ENCODE data around the gene PLCB1.
"Not testable (repeated sequence)": the region's sequence is repeated elsewhere in the genome, so short reads cannot be mapped to it uniquely, and the experiment has no call there.

PLCB1 gene

GRCh38 chr20:8406391-8406790 lies 274.3 kb downstream of the PLCB1 start:
- no peak for DNase-seq (ENCODE audit: low read depth)

- no peak for DNase-seq (ENCODE audit: low read depth)
These were observed 276.7 kb downstream of the PLCB1 start for GRCh38 chr20:8408587-8409307.

- no peak for DNase-seq (ENCODE audit: low read depth)
These were observed 281.6 kb downstream of the PLCB1 start for GRCh38 chr20:8413691-8414090.

- no peak for DNase-seq (ENCODE audit: low read depth)
These were observed 282.7 kb downstream of the PLCB1 start for GRCh38 chr20:8414586-8415274.

- no peak for DNase-seq (ENCODE audit: low read depth)
These were observed 289.9 kb downstream of the PLCB1 start for GRCh38 chr20:8421981-8422380.

GRCh38 chr20:8423482-8423881 lies 291.4 kb downstream of the PLCB1 start:
- no peak for DNase-seq (ENCODE audit: low read depth)

GRCh38 chr20:8424010-8424409 lies 291.9 kb downstream of the PLCB1 start:
- DNase-seq (ENCODE audit: low read depth): no peak

- no peak for DNase-seq (ENCODE audit: low read depth)
These were observed 292.9 kb downstream of the PLCB1 start for GRCh38 chr20:8425016-8425415.

GRCh38 chr20:8425802-8426201 lies 293.7 kb downstream of the PLCB1 start:
- DNase-seq (ENCODE audit: low read depth): no peak

GRCh38 chr20:8427419-8428040 lies 295.5 kb downstream of the PLCB1 start:
- DNase-seq (ENCODE audit: low read depth): no peak

GRCh38 chr20:8428988-8429387 lies 296.9 kb downstream of the PLCB1 start:
- no peak for DNase-seq (ENCODE audit: low read depth)

- DNase-seq (ENCODE audit: low read depth): no peak
These were observed 299.7 kb downstream of the PLCB1 start for GRCh38 chr20:8431538-8432434.

GRCh38 chr20:8432435-8433148 lies 300.5 kb downstream of the PLCB1 start:
- DNase-seq (ENCODE audit: low read depth): no peak

GRCh38 chr20:8433291-8433690 lies 301.2 kb downstream of the PLCB1 start:
- DNase-seq (ENCODE audit: low read depth): no peak

GRCh38 chr20:8434326-8434876 lies 302.3 kb downstream of the PLCB1 start:
- no peak for DNase-seq (ENCODE audit: low read depth)

- DNase-seq (ENCODE audit: low read depth): no peak
These were observed 303.4 kb downstream of the PLCB1 start for GRCh38 chr20:8435285-8436035.

GRCh38 chr20:8436938-8437337 lies 304.9 kb downstream of the PLCB1 start:
- not testable (repeated sequence) for DNase-seq (ENCODE audit: low read depth)

GRCh38 chr20:8438748-8439147 lies 306.7 kb downstream of the PLCB1 start:
- DNase-seq (ENCODE audit: low read depth): no peak

- DNase-seq (ENCODE audit: low read depth): no peak
These were observed 311.5 kb downstream of the PLCB1 start for GRCh38 chr20:8443464-8444072.

Measured in activated T-helper 1 cell treated with Interleukin-2 at 50 U/mL for 16 hours (primary cell).